Smooth muscle cell of the brain vasculature (primary cell): ENCODE data around the gene SEMA5B.

Source experiments
- DNase-seq: peaks from one replicate; pipeline ENCODE4 v3.0.0-alpha.2; 2012; ENCODE audit warnings: low read depth, low spot score

Gene SEMA5B

DNA sequence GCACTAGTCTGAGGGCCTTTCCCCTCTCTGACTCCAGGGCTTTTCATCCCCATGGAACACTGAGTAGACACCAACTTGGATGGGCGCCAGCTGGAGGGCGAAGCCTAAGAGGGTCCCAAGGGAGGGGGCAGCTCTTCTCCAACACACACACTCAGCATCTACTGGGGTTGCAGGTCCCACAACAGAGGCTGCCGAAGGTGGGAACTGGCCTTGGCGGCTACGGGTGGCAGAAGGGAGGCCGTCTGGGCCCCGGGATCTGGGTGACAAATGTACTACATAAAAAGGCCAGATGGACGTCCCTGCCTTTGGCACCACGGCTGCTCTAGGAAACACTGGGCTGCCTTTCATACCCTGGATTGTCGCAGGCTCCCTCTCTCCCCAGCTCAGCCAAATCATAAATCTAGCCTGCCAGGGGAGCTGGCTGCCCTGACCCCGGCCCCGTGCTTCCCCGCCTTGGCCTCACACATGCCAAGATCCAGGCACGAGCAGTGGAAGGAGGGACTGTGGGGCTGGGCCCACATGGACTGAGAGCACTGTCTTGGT lies 31.5 kb downstream of the SEMA5B start:
- no peak for DNase-seq

DNA sequence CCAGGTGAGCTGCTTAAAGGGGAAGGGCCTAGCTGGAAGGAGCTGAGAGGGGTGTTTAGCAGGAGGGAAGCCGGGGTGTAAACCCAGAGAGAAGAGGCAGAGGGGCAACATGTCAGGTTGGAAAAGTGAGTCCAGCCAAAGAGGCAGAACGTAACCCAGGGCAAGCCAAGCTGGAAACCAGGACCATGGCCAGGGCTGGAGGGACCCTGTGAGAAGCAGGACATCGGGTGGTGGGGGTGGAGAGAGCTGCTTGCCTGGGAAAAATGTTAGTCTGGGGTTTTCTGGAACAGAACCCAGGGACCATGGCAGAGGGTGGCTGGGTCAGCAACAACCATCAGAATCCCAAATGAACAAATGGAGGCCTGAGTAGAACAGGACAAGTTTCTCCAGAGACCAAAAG lies 32.6 kb downstream of the SEMA5B start:
- no peak for DNase-seq

DNA sequence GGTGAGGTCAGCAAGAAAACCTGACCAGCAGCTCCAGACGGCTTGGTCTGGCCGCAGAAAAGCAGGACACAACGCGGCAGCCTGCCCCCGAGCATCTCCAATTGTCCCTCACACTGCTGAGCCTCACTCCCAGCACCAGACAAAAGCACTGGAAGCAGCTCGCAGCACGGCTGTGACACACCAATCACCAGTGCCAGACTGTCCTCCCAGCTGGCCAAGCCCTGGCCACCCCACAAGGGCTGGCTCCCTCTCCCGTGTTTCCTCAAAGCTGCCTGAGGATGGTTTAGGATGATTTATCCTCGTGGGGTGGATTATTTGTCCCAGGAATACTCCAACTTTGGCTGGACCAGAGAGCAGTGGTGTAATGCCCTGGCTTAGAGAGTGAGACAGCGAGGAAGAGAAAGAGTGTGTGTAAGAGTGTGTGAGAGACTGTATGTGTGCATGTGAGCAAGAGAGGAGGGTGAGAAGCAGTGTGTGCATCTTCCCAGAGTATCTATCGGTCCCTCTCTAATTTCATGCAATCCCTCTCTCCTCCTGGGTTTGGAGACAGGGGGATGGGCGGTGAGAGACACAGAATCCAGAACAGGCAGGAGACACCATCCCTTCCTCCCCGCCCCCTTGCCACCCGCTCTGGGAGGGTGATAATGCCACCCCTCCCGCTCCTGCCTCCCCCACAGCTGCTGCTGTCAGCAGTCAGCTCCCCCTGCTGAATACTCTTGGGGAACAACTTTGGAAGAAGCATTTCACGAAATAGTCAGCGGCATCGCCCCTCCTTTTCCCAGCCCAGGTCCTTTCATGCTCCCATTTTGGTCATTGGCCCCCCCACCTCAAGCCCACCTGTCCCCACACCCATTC lies 34.2 kb downstream of the SEMA5B start:
- no peak for DNase-seq

DNA sequence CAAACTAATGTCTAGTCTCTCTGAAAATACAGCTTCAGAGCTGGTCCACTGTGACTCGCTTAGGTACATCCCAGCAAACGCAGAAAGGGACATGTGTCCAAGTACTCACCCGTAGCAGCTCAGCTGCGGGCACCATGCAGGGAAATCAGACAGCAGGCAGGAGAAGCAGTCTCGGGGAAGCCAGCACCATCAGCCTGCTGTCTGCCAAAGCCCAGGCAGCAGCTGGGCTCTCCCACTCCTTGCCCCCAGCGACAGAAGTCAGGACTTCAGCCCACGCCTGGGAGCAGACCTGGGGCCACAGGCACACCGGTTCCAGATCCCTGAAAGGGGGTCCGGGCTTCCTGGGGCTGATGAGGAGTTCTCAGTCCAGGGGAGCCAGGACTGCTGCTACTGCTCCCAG lies 34.9 kb downstream of the SEMA5B start:
- no peak for DNase-seq

DNA sequence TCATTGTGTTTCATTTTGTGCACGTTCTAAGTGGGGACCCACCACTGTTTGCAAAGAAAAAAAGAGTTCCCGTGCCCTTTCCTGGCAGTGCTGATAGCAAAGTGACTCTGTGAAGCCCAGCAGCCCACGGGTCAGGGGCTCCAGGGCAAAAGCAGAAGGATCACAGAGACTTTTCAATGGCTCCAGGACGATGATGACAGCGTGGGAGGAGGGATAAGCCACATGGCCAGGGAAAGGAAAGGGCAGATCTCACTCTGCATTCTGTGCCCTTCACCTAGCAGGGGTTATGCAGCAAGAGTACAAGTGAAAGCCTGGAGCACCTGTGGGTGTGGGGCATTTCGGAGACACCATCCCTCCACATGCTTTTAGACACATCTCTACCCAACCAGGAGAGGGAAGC lies 35.4 kb downstream of the SEMA5B start:
- DNase-seq, result no peak

DNA sequence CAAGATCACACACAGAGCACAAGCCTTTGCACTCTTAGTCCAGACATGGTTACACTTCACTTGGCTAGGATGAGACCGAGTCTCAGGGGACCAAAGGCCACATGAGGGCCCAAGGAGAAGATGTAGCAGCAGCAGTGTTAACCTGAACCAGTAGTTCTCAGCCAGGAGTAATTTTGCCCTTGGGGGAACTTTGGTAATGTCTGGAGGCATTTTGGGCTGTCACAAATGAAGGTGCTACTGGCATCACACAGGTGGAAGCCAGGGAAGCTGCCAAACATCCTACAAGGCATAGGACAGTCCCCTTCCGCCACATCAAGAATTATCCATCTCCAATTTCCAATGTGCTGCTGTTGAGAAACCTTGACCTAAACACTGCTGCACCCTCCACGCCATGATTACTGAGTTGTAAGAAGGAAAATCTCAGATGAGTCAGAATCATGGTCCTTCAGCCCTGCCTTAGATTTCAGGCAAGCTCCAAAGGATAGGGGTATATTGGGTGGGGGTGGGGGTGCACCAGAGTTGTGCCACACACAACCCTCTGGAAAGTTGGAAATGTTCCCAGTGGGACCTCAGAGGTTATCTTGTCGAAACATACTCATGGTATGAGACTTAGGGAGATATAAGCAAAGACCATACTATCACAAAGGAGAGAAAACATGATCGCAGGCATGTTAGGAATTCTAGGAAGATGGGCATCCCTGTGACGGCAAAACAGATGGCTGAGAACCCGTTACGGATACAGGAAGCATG lies 36.2 kb downstream of the SEMA5B start:
- DNase-seq, result no peak

DNA sequence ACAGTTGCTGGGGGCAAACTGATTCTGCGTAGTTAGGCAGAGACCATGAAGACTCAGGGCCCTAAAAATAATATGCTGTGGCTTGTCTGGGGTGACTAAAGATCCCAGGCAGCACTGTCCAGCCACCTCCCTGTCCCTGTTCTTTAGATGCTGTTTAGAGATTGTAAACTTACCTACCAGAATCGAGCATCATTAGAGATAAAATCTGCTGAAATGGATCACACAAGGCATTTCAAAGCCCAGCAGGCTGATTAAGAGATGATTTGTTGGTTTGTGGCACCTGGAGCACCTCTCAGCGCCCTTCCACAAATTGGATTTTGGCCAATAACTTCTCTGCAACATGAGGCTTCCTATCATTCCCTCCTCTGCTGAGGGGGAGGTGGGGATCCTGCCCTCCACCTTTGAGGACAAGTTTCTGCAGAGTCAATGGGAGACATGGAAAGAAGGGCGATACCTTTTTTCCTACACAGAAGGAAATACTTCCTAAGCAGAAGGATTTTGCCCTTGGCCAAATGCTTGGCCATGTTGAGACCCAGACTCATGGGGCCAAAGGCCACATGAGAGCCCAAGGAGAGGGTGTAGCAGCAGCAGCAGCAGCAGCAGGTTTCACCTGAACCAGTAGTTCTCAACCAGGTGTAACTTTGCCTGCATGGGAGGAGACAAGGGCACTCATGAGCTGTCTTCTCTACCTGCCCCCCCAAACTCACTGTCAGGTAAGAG lies 37.5 kb downstream of the SEMA5B start:
- no peak for DNase-seq

DNA sequence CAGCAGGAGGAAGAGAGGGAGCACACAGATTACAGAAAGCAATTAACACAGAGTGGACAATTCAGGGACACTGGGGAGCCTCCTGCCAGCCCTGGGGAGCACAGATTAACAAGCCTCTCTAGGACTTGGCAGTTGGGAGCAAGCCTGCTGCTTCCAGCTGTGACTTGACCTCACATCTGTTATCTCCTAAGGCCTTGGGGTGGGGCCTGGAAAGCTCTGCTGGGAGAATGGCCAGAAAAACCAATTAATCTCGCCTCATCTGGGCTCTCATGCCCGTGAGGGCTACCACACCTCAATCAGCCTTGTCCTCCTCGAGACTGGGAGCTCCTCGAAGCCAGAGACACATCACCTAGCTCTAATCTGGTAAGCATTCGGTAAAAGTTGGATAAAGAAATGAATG lies 39.1 kb downstream of the SEMA5B start:
- DNase-seq, result no peak

DNA sequence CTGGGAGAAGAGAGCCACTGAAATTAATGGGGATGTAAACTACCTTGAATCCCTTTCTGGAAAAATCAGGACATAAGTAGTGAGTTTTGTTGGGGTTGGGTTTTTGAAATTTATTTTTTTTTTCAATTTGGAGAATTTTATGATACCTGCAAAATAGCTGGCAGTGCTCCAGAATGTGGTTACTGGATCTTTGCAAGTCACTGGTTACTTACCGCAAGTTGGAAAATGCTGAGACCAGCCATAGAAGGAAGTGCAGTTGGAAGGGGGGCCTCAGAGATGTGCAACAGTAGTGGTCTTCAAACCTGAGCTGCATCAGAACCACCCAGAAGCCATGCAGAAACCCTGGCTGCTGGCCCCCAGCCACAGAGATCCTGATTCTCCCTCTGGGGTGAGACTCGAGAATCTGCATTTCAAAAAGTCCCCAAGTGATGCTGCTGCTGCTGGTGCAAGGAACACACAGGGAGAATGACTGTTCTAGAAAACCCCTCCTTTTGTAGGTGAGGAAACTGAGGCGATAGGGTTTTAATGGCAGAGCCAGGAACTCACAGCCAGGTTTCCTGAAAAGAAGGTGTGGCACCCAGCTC lies 39.7 kb downstream of the SEMA5B start:
- no peak for DNase-seq

DNA sequence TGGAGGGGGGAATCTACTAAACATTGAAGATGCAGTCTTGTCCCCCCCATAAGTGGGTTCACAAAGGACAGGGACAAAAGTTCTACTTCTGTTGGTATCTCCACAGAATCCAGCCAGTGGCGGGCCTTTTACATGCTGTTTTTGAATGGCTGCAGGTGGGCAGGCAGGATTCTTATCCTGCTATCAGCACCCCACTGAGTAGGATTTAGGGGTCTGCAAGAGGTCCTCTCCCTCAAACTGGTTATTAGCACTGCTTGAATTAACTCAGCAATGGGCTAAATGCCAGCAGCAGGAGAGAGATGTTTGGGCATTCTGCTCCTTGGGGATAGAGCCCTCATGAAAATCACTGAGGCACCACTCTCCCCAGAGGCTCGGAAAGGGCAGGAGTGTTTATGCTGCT lies 40.3 kb downstream of the SEMA5B start:
- no peak for DNase-seq

DNA sequence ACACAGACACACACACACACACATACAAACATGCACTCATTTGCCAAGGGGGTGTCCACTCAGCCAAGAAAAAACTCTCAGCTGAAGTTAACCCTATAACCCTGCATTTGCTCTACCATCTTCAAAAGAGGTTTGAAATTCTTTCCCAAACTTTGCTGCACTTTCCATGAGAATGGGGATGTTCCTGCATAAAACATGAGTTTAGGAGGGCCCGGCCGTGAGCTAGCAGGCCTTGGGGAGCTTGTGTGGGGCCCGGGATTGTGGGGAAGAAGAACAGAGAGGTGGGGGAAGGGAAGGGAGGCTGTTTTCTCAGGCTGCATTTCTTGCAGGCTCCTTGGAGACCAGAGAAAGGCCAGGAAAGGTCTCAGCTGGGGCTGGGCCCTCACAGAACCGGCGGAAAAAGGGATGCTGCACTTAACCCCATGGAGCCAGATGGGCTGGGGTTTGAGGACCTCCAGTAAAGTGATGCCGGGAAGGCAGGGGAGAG lies 40.8 kb downstream of the SEMA5B start:
- no peak for DNase-seq

DNA sequence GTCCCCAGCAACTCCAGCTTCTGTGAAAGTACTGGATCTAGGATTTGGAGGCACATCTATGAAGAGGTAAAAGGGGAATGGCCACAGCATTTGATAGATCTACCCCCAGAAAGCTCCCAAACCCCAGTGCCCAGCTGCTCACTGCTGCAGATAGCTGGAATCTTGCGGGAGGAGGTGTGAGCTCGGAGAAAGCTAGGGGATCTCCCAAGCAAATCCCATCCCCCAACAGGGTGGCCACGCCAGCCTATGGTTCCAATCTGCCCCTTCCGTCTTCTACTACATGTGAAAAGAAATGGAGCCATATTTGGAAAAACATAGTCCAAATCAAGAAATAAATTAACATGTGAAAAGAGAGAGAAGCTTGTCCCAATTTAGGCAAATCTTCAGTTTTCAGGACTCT lies 42.0 kb downstream of the SEMA5B start:
- no peak for DNase-seq

DNA sequence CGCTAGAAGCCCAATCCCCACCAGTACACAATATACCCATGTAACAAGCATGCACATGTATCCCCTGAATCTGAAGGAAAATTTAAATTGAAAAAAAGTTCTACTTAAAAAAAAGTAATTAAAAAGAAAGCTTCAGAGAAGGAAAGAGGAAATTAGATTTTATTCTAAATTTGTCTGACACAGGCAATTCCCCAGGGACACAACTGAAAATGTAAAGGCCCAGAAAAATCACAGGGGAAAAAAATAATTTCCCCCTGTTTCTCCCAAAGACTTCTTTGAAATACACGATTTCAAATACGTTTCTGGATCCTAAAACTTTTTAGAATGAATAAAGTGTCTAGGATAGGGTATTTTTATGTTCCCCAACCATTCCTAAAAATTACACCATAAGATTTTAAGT lies 42.9 kb downstream of the SEMA5B start:
- no peak for DNase-seq

DNA sequence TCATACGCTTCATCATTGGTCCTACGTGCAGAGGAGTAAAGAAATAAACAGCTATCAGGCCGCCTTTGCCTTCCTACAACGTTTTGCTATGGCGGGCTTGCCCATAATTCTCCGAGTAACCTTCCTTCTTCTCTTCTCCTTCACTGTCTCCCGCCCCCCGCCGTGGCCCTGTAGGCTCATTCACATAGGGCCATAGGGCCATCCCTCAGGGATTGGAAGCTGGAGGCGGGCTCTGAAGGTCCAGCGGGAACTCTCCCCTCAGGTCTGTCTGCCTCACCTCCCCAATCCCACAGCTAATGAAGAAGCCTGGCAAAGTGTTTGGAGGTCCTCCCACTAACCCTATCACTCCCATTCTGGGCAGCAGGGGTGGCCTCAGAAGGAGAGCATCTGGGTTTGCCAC lies 43.6 kb downstream of the SEMA5B start:
- no peak for DNase-seq

DNA sequence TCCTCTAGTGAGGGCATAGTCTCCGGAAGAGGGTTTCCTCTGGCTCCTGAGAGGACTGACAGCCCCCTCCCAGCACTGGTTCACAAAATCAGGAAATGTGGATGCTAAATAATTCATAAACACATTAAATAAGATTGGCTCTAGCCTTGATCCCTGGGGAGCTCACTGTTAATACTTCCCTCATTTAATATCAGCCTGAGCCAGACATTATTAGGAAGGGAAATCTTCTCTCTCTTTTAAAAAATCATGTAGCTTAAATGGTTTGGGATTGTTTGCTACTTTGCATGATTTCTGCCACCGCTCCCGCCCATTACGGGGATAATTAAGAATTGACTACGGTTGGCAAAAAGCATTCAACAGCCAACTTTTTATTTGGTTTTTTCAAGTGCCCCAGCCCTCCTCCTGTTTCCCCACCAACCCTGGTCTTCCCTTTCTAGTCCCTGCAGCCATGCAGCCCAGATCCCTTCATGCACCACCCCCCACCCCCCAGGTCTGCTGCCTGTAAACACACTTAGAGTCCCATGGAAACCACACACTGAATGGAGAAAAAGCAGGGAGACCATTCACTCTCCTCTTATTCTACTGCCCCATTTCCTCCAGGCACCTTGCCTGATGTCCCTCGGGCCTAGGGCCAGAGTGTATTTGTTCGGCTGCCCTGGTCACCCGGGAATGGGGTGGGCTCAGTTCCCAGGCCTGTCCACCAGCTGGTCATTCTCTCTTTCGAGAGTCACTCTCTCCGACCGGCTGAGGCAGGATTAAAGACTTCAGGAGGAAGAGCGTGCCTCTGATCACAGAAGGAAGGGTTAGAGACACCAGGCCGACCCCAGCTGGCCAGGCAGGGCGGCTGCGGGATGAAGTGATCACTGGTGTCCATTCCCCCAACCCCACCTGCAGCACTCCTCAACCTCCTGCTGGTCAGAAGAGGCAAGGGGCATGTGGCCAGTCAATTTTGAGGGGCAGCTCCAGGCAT lies 45.1 kb downstream of the SEMA5B start:
- DNase-seq, result no peak

DNA sequence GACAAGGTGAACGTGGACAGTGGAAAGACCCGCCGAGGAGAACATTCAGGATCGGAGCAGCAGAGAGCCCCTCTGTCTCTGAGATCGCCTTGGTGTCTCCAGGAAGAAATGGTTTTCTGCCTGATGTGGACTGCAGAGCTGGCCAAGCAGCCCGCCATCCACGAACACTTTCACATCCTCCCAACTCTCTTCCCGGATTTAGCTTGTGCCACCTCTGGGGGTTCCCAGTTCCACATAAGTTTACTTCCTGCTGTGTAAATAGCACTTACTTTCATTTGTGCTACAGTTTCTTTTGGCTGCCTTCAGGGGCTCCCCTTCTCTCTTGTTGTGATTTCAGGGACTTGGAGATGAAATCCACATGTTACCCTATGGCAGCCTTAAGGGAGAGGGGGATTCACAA lies 48.4 kb downstream of the SEMA5B start:
- no peak for DNase-seq

DNA sequence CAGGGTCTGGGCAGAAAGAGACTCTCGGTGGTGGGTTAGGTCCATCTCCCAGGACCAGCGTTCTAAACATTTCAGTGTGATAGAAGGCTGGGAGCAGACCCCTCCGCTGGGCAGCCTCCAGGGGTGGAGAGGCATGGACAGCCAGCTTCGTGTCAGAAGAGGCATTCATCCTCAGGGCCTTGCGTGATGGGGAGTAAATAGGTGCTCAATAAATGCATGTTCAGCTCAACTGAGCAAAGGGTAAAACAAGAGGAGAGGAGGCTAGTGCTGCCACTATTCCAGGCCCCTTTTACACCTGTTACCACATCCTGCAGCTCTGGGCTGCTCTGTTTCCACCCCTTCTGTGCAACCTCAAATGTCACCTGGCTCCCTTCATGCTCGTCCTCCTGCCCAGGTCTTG lies 49.0 kb downstream of the SEMA5B start:
- DNase-seq, result no peak

DNA sequence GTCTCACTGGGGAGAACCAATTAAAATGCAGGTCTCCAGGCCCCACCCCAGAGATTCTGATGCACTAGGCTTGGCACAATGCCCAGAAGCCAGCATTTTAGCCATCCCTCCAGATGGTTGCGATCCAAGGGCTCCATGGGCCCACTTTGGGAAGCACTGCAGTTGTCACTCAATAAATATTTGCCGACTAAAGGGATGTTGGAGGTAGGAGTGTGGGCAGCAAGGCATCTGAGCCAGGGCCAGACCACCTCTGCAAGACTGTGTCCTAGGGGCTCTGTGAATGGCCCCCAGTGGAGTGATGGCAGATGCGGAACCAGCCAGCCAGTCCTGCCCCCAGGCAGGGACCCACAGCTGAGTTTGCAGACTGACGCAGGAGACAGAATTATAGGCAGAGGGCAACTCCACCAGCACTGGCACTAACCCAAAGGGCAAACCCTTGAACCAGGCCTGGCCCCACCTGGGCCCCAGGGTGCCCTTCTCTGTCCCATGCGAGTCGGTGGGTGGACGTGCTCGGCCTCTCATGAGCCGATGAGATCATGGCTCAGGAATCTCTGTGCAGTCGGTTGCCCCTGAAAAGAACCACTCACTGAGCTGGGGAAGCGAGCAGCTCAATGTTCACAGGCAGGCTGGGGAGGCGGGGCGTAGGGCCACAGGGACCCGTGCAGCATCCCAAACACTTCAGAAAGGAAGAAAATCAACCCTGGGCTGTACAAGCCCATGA lies 49.7 kb downstream of the SEMA5B start:
- peak; percentile 12 for DNase-seq

DNA sequence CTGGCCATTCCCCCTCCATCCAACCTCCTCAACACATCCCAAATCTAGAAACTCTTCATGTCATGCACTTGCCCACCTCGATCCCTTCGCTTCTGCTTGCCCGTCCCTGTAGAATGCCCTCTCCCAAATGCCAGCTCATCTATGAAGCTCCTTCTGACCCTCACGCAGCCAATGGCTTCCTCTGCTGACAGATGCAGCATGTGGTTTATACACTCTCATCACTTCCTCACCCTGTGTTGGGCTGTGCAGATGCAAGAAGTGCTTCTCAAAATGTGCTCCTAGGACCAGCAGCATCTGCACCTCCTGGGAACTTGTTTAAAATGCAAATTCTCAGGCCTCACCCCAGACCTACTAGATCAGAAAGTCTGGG lies 51.7 kb downstream of the SEMA5B start:
- DNase-seq, result no peak
